ENCODE results near the gene CMSS1.

CMSS1 gene

GRCh38 chr3:100136921-100137320, 319.3 kb downstream of the CMSS1 start:
- no peak for DNase-seq (ENCODE audit: extremely low read depth, low read depth)
- no peak overlapping the region for H3K4me3 ChIP-seq (replicated peaks; ENCODE audit: low read depth, low read length)
- TF ChIP-seq, protein P1, sequence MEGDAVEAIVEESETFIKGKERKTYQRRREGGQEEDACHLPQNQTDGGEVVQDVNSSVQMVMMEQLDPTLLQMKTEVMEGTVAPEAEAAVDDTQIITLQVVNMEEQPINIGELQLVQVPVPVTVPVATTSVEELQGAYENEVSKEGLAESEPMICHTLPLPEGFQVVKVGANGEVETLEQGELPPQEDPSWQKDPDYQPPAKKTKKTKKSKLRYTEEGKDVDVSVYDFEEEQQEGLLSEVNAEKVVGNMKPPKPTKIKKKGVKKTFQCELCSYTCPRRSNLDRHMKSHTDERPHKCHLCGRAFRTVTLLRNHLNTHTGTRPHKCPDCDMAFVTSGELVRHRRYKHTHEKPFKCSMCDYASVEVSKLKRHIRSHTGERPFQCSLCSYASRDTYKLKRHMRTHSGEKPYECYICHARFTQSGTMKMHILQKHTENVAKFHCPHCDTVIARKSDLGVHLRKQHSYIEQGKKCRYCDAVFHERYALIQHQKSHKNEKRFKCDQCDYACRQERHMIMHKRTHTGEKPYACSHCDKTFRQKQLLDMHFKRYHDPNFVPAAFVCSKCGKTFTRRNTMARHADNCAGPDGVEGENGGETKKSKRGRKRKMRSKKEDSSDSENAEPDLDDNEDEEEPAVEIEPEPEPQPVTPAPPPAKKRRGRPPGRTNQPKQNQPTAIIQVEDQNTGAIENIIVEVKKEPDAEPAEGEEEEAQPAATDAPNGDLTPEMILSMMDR (IDR thresholded peaks at IDR 0.05; ENCODE audit: low read depth, low read length, missing control alignments): no peak

- TF ChIP-seq, protein P1 (IDR thresholded peaks at IDR 0.05; ENCODE audit: low read depth, low read length, missing control alignments): no peak
- DNase-seq (ENCODE audit: extremely low read depth, low read depth): no peak
- H3K4me3 ChIP-seq (replicated peaks; ENCODE audit: low read depth, low read length): no peak overlapping the region
Observed at GRCh38 chr3:100140976-100141375, 323.3 kb downstream of the CMSS1 start.

- peak; percentile 12 for DNase-seq (ENCODE audit: extremely low read depth, low read depth)
- H3K4me3 ChIP-seq (replicated peaks; ENCODE audit: low read depth, low read length): no peak overlapping the region
- TF ChIP-seq, protein P1 (IDR thresholded peaks at IDR 0.05; ENCODE audit: low read depth, low read length, missing control alignments): no peak
Observed at GRCh38 chr3:100141586-100141985, 323.9 kb downstream of the CMSS1 start.

DNA sequence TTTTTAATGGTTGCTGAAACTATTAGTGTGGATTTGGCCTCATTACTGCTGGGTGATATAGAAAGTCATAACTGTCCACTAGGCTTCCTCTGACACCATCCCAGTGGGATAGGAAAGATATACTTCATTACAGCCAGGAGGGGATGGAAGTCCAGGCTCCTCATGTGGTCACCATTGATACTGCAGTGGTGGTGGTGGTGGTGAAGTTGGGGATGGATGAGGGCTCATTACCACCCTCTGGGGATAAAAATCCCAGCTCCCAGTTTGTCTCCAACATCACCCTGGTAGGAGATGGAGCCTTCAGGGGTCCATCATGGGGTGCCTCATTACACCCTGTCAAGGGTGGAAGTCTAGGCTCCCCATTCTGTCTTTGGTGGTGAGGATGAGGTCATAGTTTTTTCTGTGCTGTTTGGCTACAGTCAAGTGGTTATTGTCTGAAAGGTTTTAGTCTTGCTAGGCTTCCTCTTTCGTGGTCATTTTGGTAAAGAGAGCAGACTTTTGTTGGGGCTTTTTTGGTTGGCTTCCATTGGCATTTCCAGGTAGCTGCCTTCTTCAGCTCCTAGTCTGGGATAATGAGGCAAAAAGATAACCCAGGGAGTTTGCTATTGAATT, 326.7 kb downstream of the CMSS1 start:
- DNase-seq (ENCODE audit: extremely low read depth, low read depth): no peak
- TF ChIP-seq, protein P1 (IDR thresholded peaks at IDR 0.05; ENCODE audit: low read depth, low read length, missing control alignments): no peak
- H3K4me3 ChIP-seq (replicated peaks; ENCODE audit: low read depth, low read length): no peak overlapping the region

- DNase-seq (ENCODE audit: extremely low read depth, low read depth): no peak
- TF ChIP-seq, protein P1 (IDR thresholded peaks at IDR 0.05; ENCODE audit: low read depth, low read length, missing control alignments): no peak
- H3K4me3 ChIP-seq (replicated peaks; ENCODE audit: low read depth, low read length): no peak overlapping the region
Observed at GRCh38 chr3:100149130-100149529, 331.5 kb downstream of the CMSS1 start.

DNA sequence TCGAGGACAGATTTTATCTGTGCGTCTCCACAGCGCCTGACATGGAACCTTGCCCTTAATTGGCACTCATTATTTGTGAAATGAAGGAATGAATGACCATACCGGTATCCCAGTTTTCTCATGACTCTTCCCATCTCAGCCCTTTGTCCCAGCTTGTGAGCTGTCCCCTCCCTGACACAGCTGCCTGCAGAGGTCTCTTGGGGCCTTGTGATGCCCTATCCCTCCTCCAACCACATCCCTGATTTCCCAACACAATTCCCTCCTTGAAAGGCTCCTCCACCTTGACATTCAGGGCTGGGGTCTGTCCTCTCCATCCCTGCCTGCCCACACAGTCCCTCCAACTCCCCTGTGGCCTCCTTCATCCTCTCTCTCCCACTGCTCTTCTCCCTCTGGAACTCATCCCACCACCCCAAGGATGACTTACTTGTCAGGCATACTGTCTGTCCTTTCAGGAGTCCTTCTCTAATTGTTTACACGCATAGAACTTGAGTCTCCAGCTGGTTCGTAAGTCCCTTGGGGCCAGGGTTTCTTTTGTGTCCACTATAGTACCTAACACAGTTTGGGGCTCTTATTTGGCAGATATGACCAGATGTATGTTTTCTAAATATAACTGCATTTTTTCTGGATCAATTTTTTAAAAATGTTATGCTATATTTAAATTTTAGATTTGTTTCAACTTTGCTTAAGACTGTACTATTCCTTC, 332.2 kb downstream of the CMSS1 start:
- no peak for DNase-seq (ENCODE audit: extremely low read depth, low read depth)
- TF ChIP-seq, protein P1 (IDR thresholded peaks at IDR 0.05; ENCODE audit: low read depth, low read length, missing control alignments): no peak
- no peak overlapping the region for H3K4me3 ChIP-seq (replicated peaks; ENCODE audit: low read depth, low read length)
